Mesenchymal stem cell (in vitro differentiated cells and primary cell): ENCODE data around the gene MTG1.
"Not testable (repeated sequence)": the region's sequence is repeated elsewhere in the genome, so short reads cannot be mapped to it uniquely, and the experiment has no call there.

Experiments used
- DNase-seq: peaks from one replicate; pipeline ENCODE4 v3.0.0-alpha.2; 2013
- H2AFZ ChIP-seq: one replicate; pipeline ENCODE4 v1.6.1; 2013; ENCODE audit warnings: low read depth, mild to moderate bottlenecking, control low read depth, inconsistent platforms, low read length, moderate library complexity
- H2AK5ac ChIP-seq: 2 replicates; pipeline ENCODE4 v1.6.1; 2013; ENCODE audit warnings: low read length, moderate library complexity, mild to moderate bottlenecking, inconsistent platforms; ENCODE audit not compliant: severe bottlenecking
- H2BK120ac ChIP-seq: one replicate; pipeline ENCODE4 v1.6.1; 2013; ENCODE audit warnings: low read depth, mild to moderate bottlenecking, inconsistent platforms, low read length, moderate library complexity
- H2BK12ac ChIP-seq, 2 experiments: one replicate each; pipeline ENCODE4 v1.6.1; 2013; ENCODE audit warnings: inconsistent platforms in 2 of 2, low read length in 2 of 2, mild to moderate bottlenecking in 2 of 2, moderate library complexity in 2 of 2, control low read depth in 1 of 2
- H2BK15ac ChIP-seq: one replicate; pipeline ENCODE4 v1.6.1; 2013; ENCODE audit warnings: mild to moderate bottlenecking, low read depth, inconsistent platforms; ENCODE audit not compliant: poor library complexity, severe bottlenecking
- H2BK5ac ChIP-seq: 2 replicates; pipeline ENCODE4 v1.6.1; 2013; ENCODE audit warnings: low read depth, mild to moderate bottlenecking, low read length, control low read depth, inconsistent platforms; ENCODE audit not compliant: poor library complexity, severe bottlenecking
- H3K14ac ChIP-seq, 2 experiments: one replicate each; pipeline ENCODE4 v1.6.1; 2013; ENCODE audit warnings: inconsistent platforms in 2 of 2, low read length in 2 of 2, control low read depth in 1 of 2, mild to moderate bottlenecking in 1 of 2, moderate library complexity in 1 of 2
- H3K18ac ChIP-seq, 2 experiments: one replicate each; pipeline ENCODE4 v1.6.1; 2013; ENCODE audit warnings: inconsistent platforms in 2 of 2, low read length in 2 of 2, control low read depth in 1 of 2, low read depth in 1 of 2, mild to moderate bottlenecking in 1 of 2
- H3K23ac ChIP-seq, 2 experiments: one replicate each; pipeline ENCODE4 v1.6.1; 2013; ENCODE audit warnings: inconsistent platforms in 2 of 2, low read length in 2 of 2, mild to moderate bottlenecking in 2 of 2, moderate library complexity in 2 of 2, control low read depth in 1 of 2
- H3K27ac ChIP-seq: 2 replicates; pipeline ENCODE4 v1.5.1; 2013; ENCODE audit warnings: mild to moderate bottlenecking, moderate library complexity, low read length, control low read depth, inconsistent platforms; ENCODE audit not compliant: poor library complexity, severe bottlenecking
- H3K27me3 ChIP-seq, 2 experiments: 2 replicates each; pipeline versions ENCODE4 v1.6.1 to v1.7.0; 2013; ENCODE audit warnings: low read length in 2 of 2, mild to moderate bottlenecking in 2 of 2, moderate library complexity in 2 of 2, control low read depth in 1 of 2, inconsistent platforms in 1 of 2; ENCODE audit not compliant: control insufficient read depth in 1 of 2, insufficient read depth in 1 of 2
- H3K36me3 ChIP-seq, 2 experiments: 2 replicates each; pipeline versions ENCODE4 v1.6.1 to v1.7.0; 2013; ENCODE audit warnings: low read length in 2 of 2, control low read depth in 1 of 2, inconsistent platforms in 1 of 2, low read depth in 1 of 2, mild to moderate bottlenecking in 1 of 2; ENCODE audit not compliant: insufficient read depth in 2 of 2, control insufficient read depth in 1 of 2
- H3K4ac ChIP-seq, 2 experiments: one replicate each; pipeline ENCODE4 v1.6.1; 2013; ENCODE audit warnings: inconsistent platforms in 2 of 2, low read length in 2 of 2, mild to moderate bottlenecking in 2 of 2, moderate library complexity in 2 of 2, control low read depth in 1 of 2, low read depth in 1 of 2
- H3K4me1 ChIP-seq: 2 replicates; pipeline ENCODE4 v1.6.1; 2013; ENCODE audit warnings: low read depth, low read length, control low read depth; ENCODE audit not compliant: control insufficient read depth, insufficient read depth
- H3K4me2 ChIP-seq: 2 replicates; pipeline ENCODE4 v1.6.1; 2013; ENCODE audit warnings: low read length, mild to moderate bottlenecking, inconsistent platforms; ENCODE audit not compliant: poor library complexity, severe bottlenecking
- H3K4me3 ChIP-seq, 2 experiments: 2 replicates each; pipeline versions ENCODE4 v1.5.1 to v1.7.0; 2013; ENCODE audit warnings: low read length in 2 of 2, mild to moderate bottlenecking in 2 of 2, control low read depth in 1 of 2, low read depth in 1 of 2; ENCODE audit not compliant: insufficient read depth in 1 of 2
- H3K79me1 ChIP-seq: replicated peaks from 2 replicates; pipeline ENCODE4 v1.6.1; 2013; ENCODE audit warnings: mild to moderate bottlenecking, control low read depth, low read length, inconsistent platforms; ENCODE audit not compliant: poor library complexity, severe bottlenecking
- H3K9ac ChIP-seq: 2 replicates; pipeline ENCODE4 v1.7.0; 2013; ENCODE audit warnings: mild to moderate bottlenecking, low read length, moderate library complexity
- H3K9me3 ChIP-seq: 2 replicates; pipeline ENCODE4 v1.7.0; 2013; ENCODE audit warnings: mild to moderate bottlenecking, low read length; ENCODE audit not compliant: control insufficient read depth
- H4K8ac ChIP-seq: one replicate; pipeline ENCODE4 v1.6.1; 2013; ENCODE audit warnings: inconsistent platforms, mild to moderate bottlenecking, low read length, moderate library complexity
- H4K91ac ChIP-seq: one replicate; pipeline ENCODE4 v1.6.1; 2013; ENCODE audit warnings: mild to moderate bottlenecking, low read length, inconsistent platforms
- WGBS: methylation state at CpG from one replicate; pipeline ENCODE4 v1.1.7; 2013; ENCODE audit warnings: mixed read lengths; 5-methylcytosine and 5-hydroxymethylcytosine counted together

MTG1 gene

GRCh38 chr10:133411523-133412380 lies 17.8 kb downstream of the MTG1 start:
- H3K18ac ChIP-seq = no peak overlapping the region
- H2BK15ac ChIP-seq = no peak overlapping the region
- no peak overlapping the region for H3K4me3 ChIP-seq
- H3K36me3 ChIP-seq = peaks cover 25 to 74% of the 10 kb centered on the region in 2 experiments
- H2BK12ac ChIP-seq = no peak overlapping the region
- H2AFZ ChIP-seq = no peak overlapping the region
- no peak overlapping the region for H3K14ac ChIP-seq
- H3K79me1 ChIP-seq = peaks cover 18% of the 10 kb centered on the region
- H3K27me3 ChIP-seq = no peaks in the 10 kb centered on the region
- 97% methylated on average over 6 of the region's 7 CpGs for WGBS
- DNase-seq = no peak
- H3K27ac ChIP-seq = no peak overlapping the region
- H3K9me3 ChIP-seq = peaks cover 31% of the 10 kb centered on the region
- H3K9ac ChIP-seq = no peak overlapping the region
- no peak overlapping the region for H3K23ac ChIP-seq
- no peak overlapping the region for H3K4ac ChIP-seq
- peak overlapping the region; percentile 44 for H2BK5ac ChIP-seq
- no peak overlapping the region for H2BK120ac ChIP-seq
- H2AK5ac ChIP-seq = no peak overlapping the region
- no peak overlapping the region for H3K4me2 ChIP-seq
- no peak overlapping the region for H4K8ac ChIP-seq
- no peak overlapping the region for H4K91ac ChIP-seq
- H3K4me1 ChIP-seq = no peaks in the 10 kb centered on the region

- Histone ChIP-seq H4K91ac (no peak overlapping the region), H3K36me3 (peaks cover 25 to 69% of the 10 kb centered on the region in 2 experiments), H3K4me1 (no peaks in the 10 kb centered on the region), H3K4me2 (no peak overlapping the region), H2BK12ac (no peak overlapping the region), H3K27ac (no peak overlapping the region), H3K27me3 (no peaks in the 10 kb centered on the region), H2BK15ac (no peak overlapping the region), H2BK5ac (peak overlapping the region; percentile 44), H4K8ac (no peak overlapping the region), H2BK120ac (no peak overlapping the region), H2AK5ac (no peak overlapping the region), H3K4me3 (no peak overlapping the region), H3K4ac (no peak overlapping the region), H3K9me3 (peaks cover 31% of the 10 kb centered on the region), H3K14ac (no peak overlapping the region), H3K79me1 (peaks cover 14% of the 10 kb centered on the region), H3K18ac (no peak overlapping the region), H2AFZ (no peak overlapping the region), H3K23ac (no peak overlapping the region), H3K9ac (no peak overlapping the region)
- DNase-seq = no peak
Observed at GRCh38 chr10:133412381-133412711, 18.4 kb downstream of the MTG1 start.

GRCh38 chr10:133414401-133414800 lies 20.4 kb downstream of the MTG1 start:
- H2BK15ac ChIP-seq, H4K8ac ChIP-seq, H3K9ac ChIP-seq, H2BK5ac ChIP-seq, H3K4me2 ChIP-seq, H3K27me3 ChIP-seq, H2AFZ ChIP-seq, H3K27ac ChIP-seq, H3K14ac ChIP-seq, H2BK120ac ChIP-seq, H3K4ac ChIP-seq, DNase-seq, H3K4me3 ChIP-seq, H3K18ac ChIP-seq, H4K91ac ChIP-seq, H3K23ac ChIP-seq, H3K4me1 ChIP-seq, H2BK12ac ChIP-seq, H2AK5ac ChIP-seq: not testable (repeated sequence)
- WGBS = 97% methylated on average over 18 of the region's 23 CpGs
- peaks cover 41 to 66% of the 10 kb centered on the region in 2 experiments for H3K36me3 ChIP-seq
- H3K79me1 ChIP-seq = peaks cover 25% of the 10 kb centered on the region
- peaks cover 31% of the 10 kb centered on the region for H3K9me3 ChIP-seq

GRCh38 chr10:133415752-133416151 lies 21.8 kb downstream of the MTG1 start:
- Histone ChIP-seq H3K14ac (no peak overlapping the region), H2BK15ac (no peak overlapping the region)
- WGBS = 97% methylated on average over 25 of the region's 25 CpGs

More at GRCh38 chr10:133415752-133416151, 21.8 kb downstream of the MTG1 start:
- Histone ChIP-seq H3K36me3 (peaks cover 48 to 66% of the 10 kb centered on the region in 2 experiments), H2BK12ac (no peak overlapping the region), H3K27me3 (no peaks in the 10 kb centered on the region), H3K4ac (no peak overlapping the region), H3K23ac (no peak overlapping the region), H3K9me3 (peaks cover 23% of the 10 kb centered on the region), H2AK5ac (no peak overlapping the region), H2AFZ (no peak overlapping the region), H4K91ac (peak overlapping the region; percentile 23), H2BK120ac (no peak overlapping the region), H3K79me1 (peaks cover 27% of the 10 kb centered on the region), H3K18ac (no peak overlapping the region), H3K4me3 (no peak overlapping the region), H3K4me1 (no peaks in the 10 kb centered on the region), H4K8ac (no peak overlapping the region), H2BK5ac (no peak overlapping the region), H3K4me2 (no peak overlapping the region), H3K27ac (no peak overlapping the region), H3K9ac (no peak overlapping the region)
- no peak for DNase-seq
